PC-9 (cell line): ENCODE data around the gene ATP7B. TPM values are rescaled to one million over a fixed set of nuclear protein-coding genes. Genes with fewer than 3 reads are reported as not detected.
"Not testable (repeated sequence)": the region's sequence is repeated elsewhere in the genome, so short reads cannot be mapped to it uniquely, and the experiment has no call there.

ENCODE experiments used
- BruUV-seq: library from RNA; stranded (reverse); fragments of 400-500 nt; replicated peaks from 2 replicates; lab custom pipeline; 2021; lab: Mats Ljungman, UMichigan
- CTCF ChIA-PET: fragments of 300-600 bp; sonication (Branson Sonifier 250); formaldehyde crosslinking; loops from one replicate; lab custom pipeline; 2022; ENCODE audit warnings: antibody characterized with exemption; lab: Charles Lee
- POLR2A ChIA-PET: fragments of 300-600 bp; sonication (Branson Sonifier 250); formaldehyde crosslinking; loops from one replicate; lab custom pipeline; 2022; ENCODE audit warnings: antibody characterized with exemption; ENCODE audit not compliant: unreplicated experiment; lab: Charles Lee
- DNase-seq, 2 experiments: peaks; one replicate each; pipeline versions ENCODE4 v3.0.0 to v3.0.0-alpha.2; 2015 to 2022; ENCODE audit warnings: mixed read lengths in 1 of 2
- H2AFZ ChIP-seq: fragments of 200-600 bp; sonication (generic); 2 replicates; pipeline ENCODE4 v1.8.1; 2017; ENCODE audit warnings: antibody characterized with exemption
- H3F3A ChIP-seq: fragments of 200-600 bp; sonication (generic); 2 replicates; pipeline ENCODE4 v1.8.1; 2017; ENCODE audit warnings: antibody characterized with exemption, mild to moderate bottlenecking, low read depth; ENCODE audit not compliant: insufficient read depth
- H3K27ac ChIP-seq: fragments of 200-600 bp; sonication (generic); 2 replicates; pipeline ENCODE4 v1.6.1; 2016; ENCODE audit warnings: mixed run types
- H3K27me3 ChIP-seq: fragments of 200-600 bp; sonication (generic); 2 replicates; pipeline ENCODE4 v1.6.1; 2016; ENCODE audit warnings: low read depth, mixed run types; ENCODE audit not compliant: insufficient read depth
- H3K36me3 ChIP-seq: fragments of 200-600 bp; sonication (generic); 2 replicates; pipeline ENCODE4 v1.6.1; 2016; ENCODE audit warnings: low read depth, mixed run types
- H3K4me1 ChIP-seq: fragments of 200-600 bp; sonication (generic); replicated peaks from 2 replicates; pipeline ENCODE4 v1.6.1; 2016; ENCODE audit warnings: mixed run types; ENCODE audit not compliant: insufficient read depth
- H3K4me2 ChIP-seq: fragments of 200-600 bp; sonication (generic); 2 replicates; pipeline ENCODE4 v1.6.1; 2017; ENCODE audit warnings: mixed run types
- H3K4me3 ChIP-seq: fragments of 200-600 bp; sonication (generic); 2 replicates; pipeline ENCODE4 v1.6.1; 2016; ENCODE audit warnings: mixed run types
- H3K79me2 ChIP-seq: fragments of 200-600 bp; sonication (generic); 2 replicates; pipeline ENCODE4 v1.6.1; 2017; ENCODE audit warnings: low read depth, mixed run types
- H3K9me2 ChIP-seq: fragments of 200-600 bp; sonication (generic); 2 replicates; pipeline ENCODE4 v1.8.1; 2017; ENCODE audit warnings: mild to moderate bottlenecking; ENCODE audit not compliant: insufficient read depth
- H3K9me3 ChIP-seq: fragments of 200-600 bp; sonication (generic); 2 replicates; pipeline ENCODE4 v1.8.1; 2016; ENCODE audit warnings: low read depth; ENCODE audit not compliant: insufficient read depth
- H4K20me1 ChIP-seq: fragments of 200-600 bp; sonication (generic); 2 replicates; pipeline ENCODE4 v1.8.1; 2017; ENCODE audit not compliant: insufficient read depth
- CTCF ChIP-seq: fragments of 200-600 bp; sonication (generic); conservative IDR thresholded peaks from 2 replicates; pipeline ENCODE4 v1.6.1; 2017; ENCODE audit warnings: mixed run types, antibody characterized with exemption, mild to moderate bottlenecking, moderate library complexity
- EZH2 ChIP-seq: fragments of 200-600 bp; sonication (generic); IDR thresholded peaks from 2 replicates; pipeline ENCODE4 v1.8.0; 2017; ENCODE audit warnings: antibody characterized with exemption, low read depth
- intact Hi-C: fragments of 100-400 bp; cut with micrococcal nuclease; formaldehyde crosslinking; loops from one replicate; pipeline ENCODE4 v1.10.0; 2022; ENCODE audit not compliant: unreplicated experiment
- total RNA-seq: library from RNA; stranded (reverse); gene quantifications from 2 replicates; pipeline ENCODE4 v1.2.3, GENCODE V29; 2021

The ATP7B gene
- total RNA-seq, 1 experiment from 2014 or later = 1.2 TPM

- H3F3A ChIP-seq = no peaks in the 10 kb centered on the region
- no peak for TF ChIP-seq EZH2
- no peak for TF ChIP-seq CTCF
- no peaks in the 10 kb centered on the region for H4K20me1 ChIP-seq
- no peaks in the 10 kb centered on the region for H3K9me3 ChIP-seq
- no peak overlapping the region for H3K4me3 ChIP-seq
- no peaks in the 10 kb centered on the region for H3K36me3 ChIP-seq
- H3K9me2 ChIP-seq = no peaks in the 10 kb centered on the region
- ChIA-PET POLR2A (no interaction called here), CTCF (no interaction called here)
- no peak overlapping the region for H2AFZ ChIP-seq
- intact Hi-C loops = no loop called here
- no peaks in the 10 kb centered on the region for H3K79me2 ChIP-seq
- H3K27me3 ChIP-seq = peaks cover 33% of the 10 kb centered on the region
- H3K27ac ChIP-seq = no peak overlapping the region
- no peak overlapping the region for H3K4me2 ChIP-seq
- H3K4me1 ChIP-seq = no peaks in the 10 kb centered on the region; the same call in 1 of the 2 replicates
- DNase-seq = no peak
- no TSS peak for BruUV-seq
Measured at GRCh38 chr13:51910508-51910907, 100.7 kb downstream of the ATP7B start.

- not testable (repeated sequence) for H3K4me3 ChIP-seq, DNase-seq
Measured at GRCh38 chr13:51909265-51909664, 102.0 kb downstream of the ATP7B start.

GRCh38 chr13:51907040-51907732, 104.1 kb downstream of the ATP7B start:
- Histone ChIP-seq H3K9me3 (no peaks in the 10 kb centered on the region), H3K79me2 (no peaks in the 10 kb centered on the region), H3K27me3 (peaks cover 24% of the 10 kb centered on the region; the same call in 1 of the 2 replicates), H3F3A (no peaks in the 10 kb centered on the region), H3K4me3 (no peak overlapping the region), H2AFZ (no peak overlapping the region), H3K36me3 (no peaks in the 10 kb centered on the region), H4K20me1 (no peaks in the 10 kb centered on the region), H3K4me1 (no peaks in the 10 kb centered on the region; the same call in 1 of the 2 replicates), H3K27ac (no peak overlapping the region), H3K4me2 (no peak overlapping the region), H3K9me2 (no peaks in the 10 kb centered on the region)
- no TSS peak for BruUV-seq
- DNase-seq = no peak
- no peak for TF ChIP-seq CTCF
- TF ChIP-seq EZH2 = no peak
- intact Hi-C loops = no loop called here
- POLR2A ChIA-PET = interaction anchor here (0.6 kb wide), 1 partner anchor 478 kb away, joined by 3 read pairs; no protein-coding TSS in a partner anchor
- CTCF ChIA-PET = no interaction called here

More at GRCh38 chr13:51909265-51909664, 102.0 kb downstream of the ATP7B start:
- H3K79me2 ChIP-seq, H4K20me1 ChIP-seq, intact Hi-C loops, H3K4me2 ChIP-seq, H3K36me3 ChIP-seq, POLR2A ChIA-PET, H2AFZ ChIP-seq, H3K9me2 ChIP-seq, H3K4me1 ChIP-seq, CTCF ChIA-PET, H3K27ac ChIP-seq, H3K9me3 ChIP-seq, BruUV-seq, H3F3A ChIP-seq: not testable (repeated sequence)
- H3K27me3 ChIP-seq = peaks cover 33% of the 10 kb centered on the region
